GM12878 (cell line): ENCODE results near the gene FARS2. TPM values are rescaled to one million over a fixed set of nuclear protein-coding genes. Genes with fewer than 3 reads are reported as not detected.

Experiments
- ATAC-seq: fragments of 200-7000 bp; cut with Tn5 transposase; 3 replicates; pipeline ENCODE4 v1.9.1; 2020; ENCODE audit warnings: mild to moderate bottlenecking, moderate library complexity
- BruUV-seq: library from RNA; stranded (reverse); fragments of 400-500 nt; replicated peaks from 2 replicates; lab custom pipeline; 2021; lab: Mats Ljungman, UMichigan
- CTCF ChIA-PET: fragments of 300-600 bp; sonication (Branson Sonifier 250); formaldehyde crosslinking; extraction: SDS; loops from one replicate; lab custom pipeline; 2021; ENCODE audit warnings: inconsistent platforms; lab: Yijun Ruan, JAX
- POLR2A ChIA-PET: fragments of 350-600 bp; formaldehyde crosslinking; extraction: SDS; loops from one replicate; lab custom pipeline; 2021; ENCODE audit warnings: inconsistent platforms; lab: Charles Lee
- RAD21 ChIA-PET: fragments of 300-600 bp; sonication (Branson Sonifier 250); formaldehyde crosslinking; loops from one replicate; lab custom pipeline; 2023; ENCODE audit warnings: antibody characterized with exemption; ENCODE audit not compliant: unreplicated experiment; lab: Charles Lee
- SMC1A ChIA-PET: fragments of 300-600 bp; sonication (Branson Sonifier 250); formaldehyde crosslinking; loops from one replicate; lab custom pipeline; 2023; ENCODE audit not compliant: unreplicated experiment, uncharacterized antibody; lab: Charles Lee
- DNase-seq: peaks from one replicate; pipeline ENCODE4 v3.0.0-alpha.2; 2011; ENCODE audit warnings: low read depth, low spot score
- FAIRE-seq: peaks from 3 replicates; lab custom pipeline; 2011; peaks lifted over from hg19 to GRCh38; lab: Jason Lieb, UNC
- H2AFZ ChIP-seq: 2 replicates; pipeline ENCODE4 v1.6.0; 2011; ENCODE audit warnings: low read depth, low read length, control low read depth; ENCODE audit not compliant: control insufficient read depth
- H3K27ac ChIP-seq: 2 replicates; pipeline ENCODE4 v1.5.1; 2011; ENCODE audit warnings: control low read depth; ENCODE audit not compliant: control insufficient read depth, insufficient read depth
- H3K27me3 ChIP-seq, 2 experiments: replicated peaks in 1 of 2; 2 replicates each; pipeline versions ENCODE4 v1.6.0 to v1.6.1; 2011; ENCODE audit warnings: low read length in 1 of 2; ENCODE audit not compliant: control insufficient read depth in 2 of 2, insufficient read depth in 2 of 2
- H3K36me3 ChIP-seq, 2 experiments: 2 replicates each; pipeline ENCODE4 v1.5.1; 2011; ENCODE audit warnings: low read length in 1 of 2; ENCODE audit not compliant: control insufficient read depth in 2 of 2, insufficient read depth in 2 of 2
- H3K4me1 ChIP-seq: 2 replicates; pipeline ENCODE4 v1.6.1; 2011; ENCODE audit warnings: mild to moderate bottlenecking, low read length, moderate library complexity, mixed read lengths; ENCODE audit not compliant: control insufficient read depth, insufficient read depth
- H3K4me2 ChIP-seq: 2 replicates; pipeline ENCODE4 v1.6.0; 2011; ENCODE audit warnings: control low read depth; ENCODE audit not compliant: control insufficient read depth, insufficient read depth
- H3K4me3 ChIP-seq: fragments of 200-600 bp; sonication (generic); 2 replicates; pipeline ENCODE4 v1.5.1; 2016
- H3K79me2 ChIP-seq: 2 replicates; pipeline ENCODE4 v1.6.0; 2011; ENCODE audit warnings: low read length; ENCODE audit not compliant: control insufficient read depth, insufficient read depth
- H3K9ac ChIP-seq: 2 replicates; pipeline ENCODE4 v1.8.0; 2011; ENCODE audit warnings: low read length, control low read depth, mixed read lengths; ENCODE audit not compliant: control insufficient read depth, insufficient read depth
- H3K9me3 ChIP-seq: replicated peaks from 3 replicates; pipeline ENCODE4 v1.5.1; 2011; ENCODE audit warnings: mild to moderate bottlenecking, low read length; ENCODE audit not compliant: control insufficient read depth, insufficient read depth
- H4K20me1 ChIP-seq: 2 replicates; pipeline ENCODE4 v1.6.0; 2011; ENCODE audit not compliant: control insufficient read depth, insufficient read depth
- DPF2 ChIP-seq: fragments of 450-650 bp; IDR thresholded peaks from 2 replicates; pipeline ENCODE4 v1.6.1; 2017; ENCODE audit warnings: mild to moderate bottlenecking
- FOXK2 ChIP-seq: fragments of 450-650 bp; IDR thresholded peaks from 2 replicates; pipeline ENCODE4 v1.6.1; 2017; ENCODE audit warnings: mild to moderate bottlenecking, moderate library complexity
- HDAC2 ChIP-seq: fragments of 200-600 bp; sonication (generic); IDR thresholded peaks from 2 replicates; pipeline ENCODE4 v1.6.1; 2017
- POLR2A ChIP-seq: IDR thresholded peaks from 2 replicates; pipeline ENCODE4 v1.6.1; 2011; ENCODE audit warnings: low read depth, mild to moderate bottlenecking, low read length
- SRF ChIP-seq, 2 experiments: IDR thresholded peaks; 2 replicates each; pipeline ENCODE4 v1.6.1; 2011; ENCODE audit warnings: low read depth in 2 of 2, low read length in 2 of 2, mild to moderate bottlenecking in 1 of 2, moderate library complexity in 1 of 2
- TBL1XR1 ChIP-seq: IDR thresholded peaks from 2 replicates; pipeline ENCODE4 v1.6.1; 2012; ENCODE audit warnings: low read depth, low read length, improper control_type of control experiment
- WRNIP1 ChIP-seq: IDR thresholded peaks from 2 replicates; pipeline ENCODE4 v1.6.1; 2011; ENCODE audit warnings: low read depth, low read length, improper control_type of control experiment, borderline replicate concordance
- ZNF217 ChIP-seq: fragments of 450-650 bp; IDR thresholded peaks from 2 replicates; pipeline ENCODE4 v1.6.1; 2017; ENCODE audit warnings: antibody characterized with exemption, mild to moderate bottlenecking
- ZNF622 ChIP-seq: fragments of 450-650 bp; IDR thresholded peaks from 2 replicates; pipeline ENCODE4 v1.6.1; 2017; ENCODE audit warnings: mild to moderate bottlenecking, inconsistent platforms
- WGBS: methylation state at CpG from one replicate; pipeline ENCODE4 v1.1.6; 2016; ENCODE audit warnings: low lambda C conversion rate; ENCODE audit not compliant: insufficient replicate concordance, insufficient coverage; ENCODE audit errors: missing lambda C conversion rate; 5-methylcytosine and 5-hydroxymethylcytosine counted together
- in situ Hi-C: fragments of 300-500 bp; cut with MboI; formaldehyde crosslinking; loops from 9 replicates; pipeline ENCODE4 v1.14.3; 2018; ENCODE audit warnings: mixed read lengths
- intact Hi-C: fragments of 100-400 bp; cut with micrococcal nuclease; formaldehyde crosslinking; loops from one replicate; pipeline ENCODE4 v1.14.2; 2022; ENCODE audit not compliant: unreplicated experiment
- polyA plus RNA-seq, 11 experiments: library from polyadenylated mRNA; depleted of rRNA in 4 of 11; unstranded in 6 of 11; stranded (reverse) in 5 of 11; fragments of >200 nt; fragmentation: Nextera tagmentation in 4 of 11; fragmentation: Illumina TruSeq in 1 of 11; extraction: Ambion mirVana in 4 of 11; extraction: Trizol in 1 of 11; gene quantifications; 1 replicate in 1 of 11; 2 replicates in 10 of 11; pipeline versions ENCODE4 v1.2.1 to v1.2.3, GENCODE V29; 2011 to 2016; ENCODE audit warnings: inconsistent platforms in 2 of 11, missing spikeins in 2 of 11, low read depth in 1 of 11
- total RNA-seq, 4 experiments: library from RNA; depleted of rRNA in 3 of 4; stranded (reverse); fragments of >200 nt in 3 of 4; fragmentation: Illumina TruSeq in 1 of 4; extraction: Trizol in 1 of 4; gene quantifications; 2 replicates each; pipeline versions ENCODE4 v1.2.1 to v1.2.3, GENCODE V29; 2013 to 2021
- TF ChIP-seq, protein P1 (sequence below): IDR thresholded peaks from 2 replicates; pipeline ENCODE4 v1.6.1; 2011; ENCODE audit warnings: low read depth, mild to moderate bottlenecking, low read length, moderate library complexity, borderline replicate concordance; ENCODE audit errors: extremely low read depth
- TF ChIP-seq, protein P2 (sequence below): fragments of 150-350 bp; IDR thresholded peaks from 2 replicates; pipeline ENCODE4 v1.6.1; 2016; ENCODE audit warnings: low read depth, low read length
- TF ChIP-seq, protein P3 (sequence below): IDR thresholded peaks from 2 replicates; pipeline ENCODE4 v1.6.1; 2011; ENCODE audit warnings: low read depth, low read length, improper control_type of control experiment, borderline replicate concordance
- TF ChIP-seq, protein P4 (sequence below): IDR thresholded peaks from 2 replicates; pipeline ENCODE4 v1.6.1; 2011; ENCODE audit warnings: mild to moderate bottlenecking, low read depth, low read length, moderate library complexity; ENCODE audit not compliant: insufficient replicate concordance
- TF ChIP-seq, protein P5 (sequence below): fragments of 450-650 bp; IDR thresholded peaks from 2 replicates; pipeline ENCODE4 v1.6.1; 2016; ENCODE audit warnings: mild to moderate bottlenecking, moderate library complexity, borderline replicate concordance

The FARS2 gene
- total and polyA plus RNA-seq, 10 of the 15 experiments (the other 5 are each of a cell fraction or from before 2014, with no cell fraction given): 16.8 to 46.7 (median 25.6) TPM

DNA sequence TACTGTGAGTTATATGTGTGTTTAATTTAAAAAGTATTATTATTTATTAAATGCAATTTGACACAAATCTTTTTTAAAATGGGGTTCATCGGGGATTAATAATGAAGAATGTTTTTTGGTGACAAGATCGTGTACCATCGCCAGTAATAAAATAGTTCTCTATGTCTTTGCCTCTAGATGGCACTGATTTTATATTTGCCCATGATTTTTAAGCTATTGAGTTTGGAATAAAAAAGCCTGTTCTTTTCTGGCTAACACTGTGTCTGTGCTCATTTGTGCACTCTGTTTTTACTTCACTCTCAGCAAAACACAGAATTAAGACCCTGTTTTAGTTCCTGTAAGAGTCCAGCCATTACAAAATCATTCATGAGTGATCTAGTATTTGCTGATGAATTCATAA lies 127.0 kb downstream of the FARS2 start:
- DNase-seq: no peak
- no peaks in the 10 kb centered on the region for H3K9me3 ChIP-seq
- no peaks in the 10 kb centered on the region for H4K20me1 ChIP-seq
- FAIRE-seq: no peak
- H3K4me2 ChIP-seq: no peak overlapping the region
- RAD21 ChIA-PET: no interaction called here
- H3K27ac ChIP-seq: no peak overlapping the region
- ATAC-seq: no peak
- no peaks in the 10 kb centered on the region for H3K4me1 ChIP-seq
- no peak overlapping the region for H3K9ac ChIP-seq
- no peaks in the 10 kb centered on the region for H3K36me3 ChIP-seq
- H2AFZ ChIP-seq: no peak overlapping the region
- H3K79me2 ChIP-seq: no peaks in the 10 kb centered on the region
- in situ Hi-C loops (no loop called here), intact Hi-C loops (no loop called here)
- POLR2A ChIA-PET: no interaction called here
- CTCF ChIA-PET: interaction anchor here (1.7 to 2.3 kb wide), 2 partner anchors 9 to 15 kb away, joined by 7 to 8 read pairs; no protein-coding TSS in a partner anchor
- WGBS: 98% methylated on average over 3 of the region's 3 CpGs
- no peaks in the 10 kb centered on the region for H3K27me3 ChIP-seq
- no TSS peak for BruUV-seq
- no peak overlapping the region for H3K4me3 ChIP-seq
- SMC1A ChIA-PET: interaction anchor here (1.0 kb wide), 1 partner anchor 245 kb away, joined by 3 read pairs; no protein-coding TSS in a partner anchor
- TF ChIP-seq DPF2: no peak
- TF ChIP-seq ZNF622: no peak
- TF ChIP-seq POLR2A: no peak
- TF ChIP-seq ZNF217: no peak
- TF ChIP-seq HDAC2: no peak
- TF ChIP-seq, protein P1, sequence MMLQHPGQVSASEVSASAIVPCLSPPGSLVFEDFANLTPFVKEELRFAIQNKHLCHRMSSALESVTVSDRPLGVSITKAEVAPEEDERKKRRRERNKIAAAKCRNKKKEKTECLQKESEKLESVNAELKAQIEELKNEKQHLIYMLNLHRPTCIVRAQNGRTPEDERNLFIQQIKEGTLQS: no peak
- no peak for TF ChIP-seq WRNIP1
- TF ChIP-seq SRF (IDR thresholded peaks at IDR 0.05; ENCODE audit: low read depth in 2 of 2, low read length in 2 of 2): no peak
- TF ChIP-seq, protein P2, sequence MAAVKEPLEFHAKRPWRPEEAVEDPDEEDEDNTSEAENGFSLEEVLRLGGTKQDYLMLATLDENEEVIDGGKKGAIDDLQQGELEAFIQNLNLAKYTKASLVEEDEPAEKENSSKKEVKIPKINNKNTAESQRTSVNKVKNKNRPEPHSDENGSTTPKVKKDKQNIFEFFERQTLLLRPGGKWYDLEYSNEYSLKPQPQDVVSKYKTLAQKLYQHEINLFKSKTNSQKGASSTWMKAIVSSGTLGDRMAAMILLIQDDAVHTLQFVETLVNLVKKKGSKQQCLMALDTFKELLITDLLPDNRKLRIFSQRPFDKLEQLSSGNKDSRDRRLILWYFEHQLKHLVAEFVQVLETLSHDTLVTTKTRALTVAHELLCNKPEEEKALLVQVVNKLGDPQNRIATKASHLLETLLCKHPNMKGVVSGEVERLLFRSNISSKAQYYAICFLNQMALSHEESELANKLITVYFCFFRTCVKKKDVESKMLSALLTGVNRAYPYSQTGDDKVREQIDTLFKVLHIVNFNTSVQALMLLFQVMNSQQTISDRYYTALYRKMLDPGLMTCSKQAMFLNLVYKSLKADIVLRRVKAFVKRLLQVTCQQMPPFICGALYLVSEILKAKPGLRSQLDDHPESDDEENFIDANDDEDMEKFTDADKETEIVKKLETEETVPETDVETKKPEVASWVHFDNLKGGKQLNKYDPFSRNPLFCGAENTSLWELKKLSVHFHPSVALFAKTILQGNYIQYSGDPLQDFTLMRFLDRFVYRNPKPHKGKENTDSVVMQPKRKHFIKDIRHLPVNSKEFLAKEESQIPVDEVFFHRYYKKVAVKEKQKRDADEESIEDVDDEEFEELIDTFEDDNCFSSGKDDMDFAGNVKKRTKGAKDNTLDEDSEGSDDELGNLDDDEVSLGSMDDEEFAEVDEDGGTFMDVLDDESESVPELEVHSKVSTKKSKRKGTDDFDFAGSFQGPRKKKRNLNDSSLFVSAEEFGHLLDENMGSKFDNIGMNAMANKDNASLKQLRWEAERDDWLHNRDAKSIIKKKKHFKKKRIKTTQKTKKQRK: no peak
- TF ChIP-seq TBL1XR1: no peak
- TF ChIP-seq, protein P3, sequence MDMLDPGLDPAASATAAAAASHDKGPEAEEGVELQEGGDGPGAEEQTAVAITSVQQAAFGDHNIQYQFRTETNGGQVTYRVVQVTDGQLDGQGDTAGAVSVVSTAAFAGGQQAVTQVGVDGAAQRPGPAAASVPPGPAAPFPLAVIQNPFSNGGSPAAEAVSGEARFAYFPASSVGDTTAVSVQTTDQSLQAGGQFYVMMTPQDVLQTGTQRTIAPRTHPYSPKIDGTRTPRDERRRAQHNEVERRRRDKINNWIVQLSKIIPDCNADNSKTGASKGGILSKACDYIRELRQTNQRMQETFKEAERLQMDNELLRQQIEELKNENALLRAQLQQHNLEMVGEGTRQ: no peak
- TF ChIP-seq, protein P4, sequence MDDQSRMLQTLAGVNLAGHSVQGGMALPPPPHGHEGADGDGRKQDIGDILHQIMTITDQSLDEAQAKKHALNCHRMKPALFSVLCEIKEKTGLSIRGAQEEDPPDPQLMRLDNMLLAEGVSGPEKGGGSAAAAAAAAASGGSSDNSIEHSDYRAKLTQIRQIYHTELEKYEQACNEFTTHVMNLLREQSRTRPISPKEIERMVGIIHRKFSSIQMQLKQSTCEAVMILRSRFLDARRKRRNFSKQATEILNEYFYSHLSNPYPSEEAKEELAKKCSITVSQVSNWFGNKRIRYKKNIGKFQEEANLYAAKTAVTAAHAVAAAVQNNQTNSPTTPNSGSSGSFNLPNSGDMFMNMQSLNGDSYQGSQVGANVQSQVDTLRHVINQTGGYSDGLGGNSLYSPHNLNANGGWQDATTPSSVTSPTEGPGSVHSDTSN: no peak
- TF ChIP-seq, protein P5, sequence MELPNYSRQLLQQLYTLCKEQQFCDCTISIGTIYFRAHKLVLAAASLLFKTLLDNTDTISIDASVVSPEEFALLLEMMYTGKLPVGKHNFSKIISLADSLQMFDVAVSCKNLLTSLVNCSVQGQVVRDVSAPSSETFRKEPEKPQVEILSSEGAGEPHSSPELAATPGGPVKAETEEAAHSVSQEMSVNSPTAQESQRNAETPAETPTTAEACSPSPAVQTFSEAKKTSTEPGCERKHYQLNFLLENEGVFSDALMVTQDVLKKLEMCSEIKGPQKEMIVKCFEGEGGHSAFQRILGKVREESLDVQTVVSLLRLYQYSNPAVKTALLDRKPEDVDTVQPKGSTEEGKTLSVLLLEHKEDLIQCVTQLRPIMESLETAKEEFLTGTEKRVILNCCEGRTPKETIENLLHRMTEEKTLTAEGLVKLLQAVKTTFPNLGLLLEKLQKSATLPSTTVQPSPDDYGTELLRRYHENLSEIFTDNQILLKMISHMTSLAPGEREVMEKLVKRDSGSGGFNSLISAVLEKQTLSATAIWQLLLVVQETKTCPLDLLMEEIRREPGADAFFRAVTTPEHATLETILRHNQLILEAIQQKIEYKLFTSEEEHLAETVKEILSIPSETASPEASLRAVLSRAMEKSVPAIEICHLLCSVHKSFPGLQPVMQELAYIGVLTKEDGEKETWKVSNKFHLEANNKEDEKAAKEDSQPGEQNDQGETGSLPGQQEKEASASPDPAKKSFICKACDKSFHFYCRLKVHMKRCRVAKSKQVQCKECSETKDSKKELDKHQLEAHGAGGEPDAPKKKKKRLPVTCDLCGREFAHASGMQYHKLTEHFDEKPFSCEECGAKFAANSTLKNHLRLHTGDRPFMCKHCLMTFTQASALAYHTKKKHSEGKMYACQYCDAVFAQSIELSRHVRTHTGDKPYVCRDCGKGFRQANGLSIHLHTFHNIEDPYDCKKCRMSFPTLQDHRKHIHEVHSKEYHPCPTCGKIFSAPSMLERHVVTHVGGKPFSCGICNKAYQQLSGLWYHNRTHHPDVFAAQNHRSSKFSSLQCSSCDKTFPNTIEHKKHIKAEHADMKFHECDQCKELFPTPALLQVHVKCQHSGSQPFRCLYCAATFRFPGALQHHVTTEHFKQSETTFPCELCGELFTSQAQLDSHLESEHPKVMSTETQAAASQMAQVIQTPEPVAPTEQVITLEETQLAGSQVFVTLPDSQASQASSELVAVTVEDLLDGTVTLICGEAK: no peak
- no peak for TF ChIP-seq FOXK2
- TF ChIP-seq, all 136 proteins: peak for 0
